Right renal pelvis (tissue), 4 donors: ENCODE data around the gene CUX1. TPM values are rescaled to one million over a fixed set of nuclear protein-coding genes. Genes with fewer than 3 reads are reported as not detected.

Experiments
- DNase-seq, 4 donors: peaks; one replicate each; pipeline ENCODE4 v3.0.0-alpha.2; 2013; ENCODE audit warnings: low read depth in 4 of 4, low spot score in 3 of 4, missing footprints in 1 of 4
- polyA plus RNA-seq, 4 donors: library from polyadenylated mRNA; unstranded; fragments of 120-200 nt; gene quantifications; one replicate each; pipeline ENCODE4 v1.2.1, GENCODE V29; 2013; ENCODE audit not compliant: insufficient read length in 4 of 4

The CUX1 gene
- polyA plus RNA-seq, 4 donors = 93.0 to 111 (median 107) TPM

GRCh38 chr7:102191556-102192379 lies 374.3 kb downstream of the CUX1 start:
- DNase-seq = no peak

GRCh38 chr7:102192790-102193189 lies 375.4 kb downstream of the CUX1 start:
- no peak for DNase-seq

GRCh38 chr7:102193806-102194205 lies 376.4 kb downstream of the CUX1 start:
- DNase-seq = no peak

- no peak for DNase-seq
These were observed 377.9 kb downstream of the CUX1 start for GRCh38 chr7:102195361-102195760.

- no peak for DNase-seq
These were observed 378.6 kb downstream of the CUX1 start for GRCh38 chr7:102196028-102196427.

- DNase-seq = no peak
These were observed 379.7 kb downstream of the CUX1 start for GRCh38 chr7:102197161-102197560.

GRCh38 chr7:102197599-102197998 lies 380.2 kb downstream of the CUX1 start:
- no peak for DNase-seq

GRCh38 chr7:102198417-102198956 lies 381.1 kb downstream of the CUX1 start:
- DNase-seq = no peak

- DNase-seq = no peak
These were observed 384.1 kb downstream of the CUX1 start for GRCh38 chr7:102201576-102201975.

- DNase-seq = no peak
These were observed 385.1 kb downstream of the CUX1 start for GRCh38 chr7:102202556-102202955.

- no peak for DNase-seq
These were observed 385.8 kb downstream of the CUX1 start for GRCh38 chr7:102203218-102203617.

GRCh38 chr7:102204212-102204611 lies 386.8 kb downstream of the CUX1 start:
- no peak for DNase-seq

- no peak for DNase-seq
These were observed 388.5 kb downstream of the CUX1 start for GRCh38 chr7:102205915-102206314.

- DNase-seq = peak in 3 of 4 donors; percentile 27 to 48 (median 34)
These were observed 391.4 kb downstream of the CUX1 start for GRCh38 chr7:102208826-102209225.

GRCh38 chr7:102210787-102211186 lies 393.4 kb downstream of the CUX1 start:
- DNase-seq = no peak

GRCh38 chr7:102211590-102212550 lies 394.4 kb downstream of the CUX1 start:
- DNase-seq = no peak

GRCh38 chr7:102214477-102215072 lies 397.1 kb downstream of the CUX1 start:
- DNase-seq = no peak

- no peak for DNase-seq
These were observed 397.8 kb downstream of the CUX1 start for GRCh38 chr7:102215256-102215655.

- DNase-seq = no peak
These were observed 398.3 kb downstream of the CUX1 start for GRCh38 chr7:102215711-102216110.

GRCh38 chr7:102216573-102217314 lies 399.3 kb downstream of the CUX1 start:
- DNase-seq = no peak
